SK-N-SH (cell line): ENCODE measurements around the gene MOB2. TPM values are rescaled to one million over a fixed set of nuclear protein-coding genes. Genes with fewer than 3 reads are reported as not detected.

Experiments used
- CTCF ChIA-PET: fragments of 300-600, 350-600 bp; formaldehyde crosslinking; extraction: SDS; loops from one replicate; lab custom pipeline; 2021; lab: Yijun Ruan, JAX
- POLR2A ChIA-PET: fragments of 350-600 bp; sonication (Branson Sonifier 250); formaldehyde crosslinking; extraction: SDS; loops from one replicate; lab custom pipeline; 2020; ENCODE audit warnings: antibody characterized with exemption, inconsistent platforms; lab: Yijun Ruan, JAX
- DNase-seq: peaks from one replicate; pipeline ENCODE4 v3.0.0; 2012
- H2AFZ ChIP-seq: fragments of 200-600 bp; sonication (generic); 2 replicates; pipeline ENCODE4 v1.8.1; 2016; ENCODE audit warnings: antibody characterized with exemption, mild to moderate bottlenecking, low read depth
- H3F3A ChIP-seq: fragments of 200-600 bp; sonication (generic); replicated peaks from 2 replicates; pipeline ENCODE3; 2016; ENCODE audit warnings: antibody characterized with exemption, mild to moderate bottlenecking; ENCODE audit not compliant: insufficient read depth
- H3K27ac ChIP-seq, 2 experiments: fragments of 200-500 bp in 1 of 2; fragments of 200-600 bp in 1 of 2; sonication (Bioruptor generic) in 1 of 2; sonication (generic), shearing (Covaris generic) in 1 of 2; 2 replicates each; pipeline versions ENCODE4 v1.5.1 to v1.6.1; 2014 to 2016; ENCODE audit warnings: low read depth in 2 of 2, inconsistent platforms in 1 of 2, low read length in 1 of 2, mild to moderate bottlenecking in 1 of 2, mixed read lengths in 1 of 2
- H3K27me3 ChIP-seq: fragments of 200-600 bp; sonication (generic), shearing (Covaris generic); 2 replicates; pipeline ENCODE4 v1.6.1; 2016; ENCODE audit warnings: mixed run types; ENCODE audit not compliant: insufficient read depth
- H3K36me3 ChIP-seq, 2 experiments: fragments of 200-500 bp in 1 of 2; fragments of 200-600 bp in 1 of 2; sonication (Bioruptor generic) in 1 of 2; sonication (generic) in 1 of 2; replicated peaks in 1 of 2; 2 replicates each; pipeline versions ENCODE3 to v1.5.1; 2014 to 2016; ENCODE audit warnings: low read length in 1 of 2, mild to moderate bottlenecking in 1 of 2; ENCODE audit not compliant: insufficient read depth in 2 of 2, control insufficient read depth in 1 of 2
- H3K4me1 ChIP-seq, 2 experiments: fragments of 200-500 bp in 1 of 2; fragments of 200-600 bp in 1 of 2; sonication (Bioruptor generic) in 1 of 2; sonication (generic), shearing (Covaris generic) in 1 of 2; 2 replicates each; pipeline versions ENCODE4 v1.5.1 to v1.6.1; 2014 to 2016; ENCODE audit warnings: low read depth in 1 of 2, low read length in 1 of 2, mixed run types in 1 of 2; ENCODE audit not compliant: insufficient read depth in 2 of 2, control insufficient read depth in 1 of 2
- H3K4me2 ChIP-seq: fragments of 200-600 bp; sonication (generic), shearing (Covaris generic); 2 replicates; pipeline ENCODE4 v1.6.1; 2017; ENCODE audit warnings: mixed run types
- H3K4me3 ChIP-seq, 2 experiments: fragments of 200-500 bp in 1 of 2; fragments of 200-600 bp in 1 of 2; sonication (Bioruptor generic) in 1 of 2; sonication (generic), shearing (Covaris generic) in 1 of 2; 2 replicates each; pipeline versions ENCODE4 v1.5.1 to v1.8.1; 2014 to 2016; ENCODE audit warnings: low read depth in 2 of 2, inconsistent platforms in 1 of 2, low read length in 1 of 2, mild to moderate bottlenecking in 1 of 2, mixed read lengths in 1 of 2, moderate library complexity in 1 of 2
- H3K79me2 ChIP-seq: fragments of 200-600 bp; sonication (generic); 2 replicates; pipeline ENCODE4 v1.8.1; 2017; ENCODE audit warnings: mild to moderate bottlenecking; ENCODE audit not compliant: insufficient read depth
- H3K9ac ChIP-seq: fragments of 200-600 bp; sonication (generic); 2 replicates; pipeline ENCODE4 v1.6.1; 2017; ENCODE audit warnings: mixed run types
- H3K9me2 ChIP-seq: fragments of 200-600 bp; sonication (generic); 2 replicates; pipeline ENCODE4 v1.6.1; 2017; ENCODE audit warnings: mixed run types
- H3K9me3 ChIP-seq: fragments of 200-600 bp; sonication (generic); 2 replicates; pipeline ENCODE4 v1.6.1; 2017; ENCODE audit warnings: mixed run types, mild to moderate bottlenecking, moderate library complexity
- H4K20me1 ChIP-seq: fragments of 200-600 bp; sonication (generic); 2 replicates; pipeline ENCODE4 v1.6.1; 2017; ENCODE audit warnings: mild to moderate bottlenecking, mixed run types; ENCODE audit not compliant: insufficient read depth
- CHD2 ChIP-seq: fragments of 150-350 bp; IDR thresholded peaks from 2 replicates; pipeline ENCODE4 v1.6.1; 2018; ENCODE audit warnings: low read length; ENCODE audit not compliant: partially characterized antibody
- ELF1 ChIP-seq: IDR thresholded peaks from 2 replicates; pipeline ENCODE4 v1.4.0; 2012
- EP300 ChIP-seq, 2 experiments: IDR thresholded peaks; 2 replicates each; pipeline versions ENCODE4 v1.4.0 to v1.6.1; 2012; ENCODE audit warnings: borderline replicate concordance in 1 of 2, low read depth in 1 of 2, low read length in 1 of 2
- EZH2phosphoT487 ChIP-seq: fragments of 200-600 bp; sonication (generic); IDR thresholded peaks from 2 replicates; pipeline ENCODE4 v1.6.1; 2017; ENCODE audit warnings: low read depth, mixed run types, mild to moderate bottlenecking, antibody characterized with exemption, moderate library complexity, borderline replicate concordance
- FOXJ3 ChIP-seq: sonication (generic); formaldehyde crosslinking; IDR thresholded peaks from 2 replicates; pipeline ENCODE4 v1.5.1; 2020; ENCODE audit warnings: mild to moderate bottlenecking, missing genetic modification reagents
- FOXM1 ChIP-seq: IDR thresholded peaks from 2 replicates; pipeline ENCODE4 v1.4.0; 2012; ENCODE audit warnings: low read depth, mild to moderate bottlenecking
- IRF3 ChIP-seq: fragments of 150-350 bp; IDR thresholded peaks from 2 replicates; pipeline ENCODE4 v1.6.1; 2016; ENCODE audit warnings: mild to moderate bottlenecking, low read depth, low read length
- MAX ChIP-seq: IDR thresholded peaks from 2 replicates; pipeline ENCODE4 v1.4.0; 2012; ENCODE audit warnings: low read depth
- MEF2A ChIP-seq: IDR thresholded peaks from 2 replicates; pipeline ENCODE4 v1.4.0; 2012; ENCODE audit warnings: low read depth, borderline replicate concordance
- NFIC ChIP-seq: IDR thresholded peaks from 2 replicates; pipeline ENCODE4 v1.4.0; 2012; ENCODE audit warnings: borderline replicate concordance
- REST ChIP-seq: IDR thresholded peaks from 2 replicates; pipeline ENCODE4 v1.6.1; 2012; ENCODE audit warnings: mild to moderate bottlenecking, low read depth, low read length, moderate library complexity
- SIN3A ChIP-seq: IDR thresholded peaks from 2 replicates; pipeline ENCODE4 v1.6.1; 2012; ENCODE audit warnings: low read depth, mild to moderate bottlenecking, low read length, moderate library complexity, borderline replicate concordance
- TAF1 ChIP-seq: IDR thresholded peaks from 2 replicates; pipeline ENCODE4 v1.6.1; 2012; ENCODE audit warnings: low read depth, mild to moderate bottlenecking, low read length, moderate library complexity, borderline replicate concordance
- YY1 ChIP-seq: IDR thresholded peaks from 2 replicates; pipeline ENCODE4 v1.4.0; 2012; ENCODE audit warnings: low read depth, mild to moderate bottlenecking
- ZBTB33 ChIP-seq: IDR thresholded peaks from 2 replicates; pipeline ENCODE4 v1.4.0; 2012; ENCODE audit warnings: low read depth, borderline replicate concordance
- WGBS: methylation state at CpG from one replicate; pipeline ENCODE4 v1.1.6; 2017; ENCODE audit warnings: low lambda C conversion rate; 5-methylcytosine and 5-hydroxymethylcytosine counted together
- polyA plus RNA-seq, 3 experiments: library from polyadenylated mRNA; depleted of rRNA; stranded (reverse); fragments of >200 nt; gene quantifications; 2 replicates each; pipeline ENCODE4 v1.2.3, GENCODE V29; 2012

Gene MOB2
- polyA plus RNA-seq, 1 of the 3 experiments (the other 2 are of a cell fraction) = 45.8 TPM

GRCh38 chr11:1422481-1422880 lies 64.1 kb downstream of the MOB2 start:
- no peak overlapping the region for H3K27ac ChIP-seq
- no peaks in the 10 kb centered on the region for H3K36me3 ChIP-seq
- no peaks in the 10 kb centered on the region for H3F3A ChIP-seq
- POLR2A ChIA-PET = no interaction called here
- no peaks in the 10 kb centered on the region for H3K79me2 ChIP-seq
- DNase-seq = no peak
- TF ChIP-seq TAF1 (no peak), REST (peak; percentile 70; the same call in 1 of the 2 replicates), CHD2 (no peak)
- H4K20me1 ChIP-seq = no peaks in the 10 kb centered on the region
- H3K4me2 ChIP-seq = no peak overlapping the region
- H3K9ac ChIP-seq = no peak overlapping the region
- H3K9me3 ChIP-seq = no peaks in the 10 kb centered on the region; the same call in 1 of the 2 replicates
- H3K9me2 ChIP-seq = no peaks in the 10 kb centered on the region
- CTCF ChIA-PET = interaction anchor here (1.1 kb wide), 1 partner anchor 93 kb away, joined by 3 read pairs; no protein-coding TSS in a partner anchor
- H3K4me3 ChIP-seq = no peak overlapping the region
- H2AFZ ChIP-seq = no peak overlapping the region
- 77% methylated on average over 7 of the region's 9 CpGs for WGBS
- H3K27me3 ChIP-seq = no peaks in the 10 kb centered on the region
- H3K4me1 ChIP-seq = no peaks in the 10 kb centered on the region; a peak in 1 of 4 replicates

- POLR2A ChIA-PET = no interaction called here
- 76% methylated on average over 10 of the region's 11 CpGs for WGBS
- H3K27ac ChIP-seq = no peak overlapping the region; a peak in 1 of 4 replicates
- peaks cover 5% of the 10 kb centered on the region for H3K9me3 ChIP-seq
- H3K9me2 ChIP-seq = no peaks in the 10 kb centered on the region
- H2AFZ ChIP-seq = no peak overlapping the region
- no peaks in the 10 kb centered on the region; a peak in 1 of 4 replicates for H3K4me1 ChIP-seq
- CTCF ChIA-PET = no interaction called here
- H3K27me3 ChIP-seq = no peaks in the 10 kb centered on the region
- no peaks in the 10 kb centered on the region for H3F3A ChIP-seq
- H3K79me2 ChIP-seq = no peaks in the 10 kb centered on the region
- no peaks in the 10 kb centered on the region for H4K20me1 ChIP-seq
- no peaks in the 10 kb centered on the region for H3K36me3 ChIP-seq
- H3K4me2 ChIP-seq = no peak overlapping the region
- DNase-seq = no peak
- no peak overlapping the region for H3K9ac ChIP-seq
- H3K4me3 ChIP-seq = no peak overlapping the region
- no peak for TF ChIP-seq FOXM1
- TF ChIP-seq ZBTB33 = no peak
- no peak for TF ChIP-seq EZH2phosphoT487
- no peak for TF ChIP-seq EP300 (IDR thresholded peaks at IDR 0.05; ENCODE audit: borderline replicate concordance in 1 of 2, low read depth in 1 of 2, low read length in 1 of 2)
- no peak for TF ChIP-seq FOXJ3 (CRISPR knock-in tag)
- no peak for TF ChIP-seq YY1
- no peak for TF ChIP-seq NFIC
- TF ChIP-seq MEF2A = no peak
- TF ChIP-seq SIN3A = no peak
- no peak for TF ChIP-seq MAX
- no peak for TF ChIP-seq IRF3
- TF ChIP-seq CHD2 = no peak
- TF ChIP-seq ELF1 = no peak
These were observed 65.3 kb downstream of the MOB2 start for GRCh38 chr11:1421291-1421690.
